ENCODE data around the gene ASPA.

ASPA gene

GRCh38 chr17:3531266-3532101, 55.7 kb downstream of the ASPA start:
- H3K14ac ChIP-seq (ENCODE audit: low read length), result peak overlapping the region; percentile 86
- H3K4me2 ChIP-seq (ENCODE audit: insufficient read depth, low read length, poor library complexity, severe bottlenecking), result no peak overlapping the region
- no peak overlapping the region for H2AFZ ChIP-seq (ENCODE audit: low read length)
- WGBS, 2 donors (ENCODE audit: extremely low coverage in 2 of 2, insufficient read length in 2 of 2, insufficient replicate concordance in 1 of 2), result no CpG with 5 or more reads among the region's 21 CpGs
- H4K8ac ChIP-seq (ENCODE audit: low read depth, low read length), result no peak overlapping the region
- H3K4ac ChIP-seq (ENCODE audit: low read length), result peak overlapping the region; percentile 44
- peak overlapping the region; percentile 83 for H2BK5ac ChIP-seq (ENCODE audit: low read length)
- H2AK5ac ChIP-seq (ENCODE audit: low read depth, low read length), result peak overlapping the region; percentile 98
- peak overlapping the region; percentile 99 for H2BK15ac ChIP-seq (ENCODE audit: low read length)
- peaks cover 1% of the 10 kb centered on the region for H3K79me1 ChIP-seq (ENCODE audit: low read depth, low read length)
- DNase-seq (ENCODE audit: low spot score), result no peak
- no peaks in the 10 kb centered on the region for H3K9me3 ChIP-seq (replicated peaks in 1 of 2; ENCODE audit: control insufficient read depth in 2 of 2, insufficient read depth in 1 of 2, low read depth in 1 of 2, low read length in 2 of 2)
- no peaks in the 10 kb centered on the region for H3K27me3 ChIP-seq (ENCODE audit: control insufficient read depth in 3 of 3, insufficient read depth in 3 of 3, low read depth in 1 of 3, low read length in 3 of 3)
- H3K27ac ChIP-seq (replicated peaks; ENCODE audit: low read length), result peak overlapping the region; percentile 99
- peak overlapping the region; percentile 95 for H3K18ac ChIP-seq (ENCODE audit: low read length)
- no peaks in the 10 kb centered on the region for H3K36me3 ChIP-seq (replicated peaks in 1 of 2; ENCODE audit: control insufficient read depth in 2 of 2, insufficient read depth in 2 of 2, low read length in 2 of 2)
- peak overlapping the region; percentile 97 for H2BK12ac ChIP-seq (ENCODE audit: low read length)
- no peak overlapping the region for H3K23ac ChIP-seq (ENCODE audit: low read depth, low read length, poor library complexity)
- H3K9ac ChIP-seq (ENCODE audit: low read depth, low read length, poor library complexity), result no peak overlapping the region
- H3K4me1 ChIP-seq (ENCODE audit: control insufficient read depth in 2 of 2, insufficient read depth in 1 of 2, low read depth in 1 of 2, low read length in 2 of 2), result peaks cover 25 to 48% of the 10 kb centered on the region in 2 donors
- H2BK120ac ChIP-seq (ENCODE audit: low read depth, low read length), result peak overlapping the region; percentile 96
- no peak overlapping the region for H4K91ac ChIP-seq (ENCODE audit: low read depth, low read length, poor library complexity)
- H3K4me3 ChIP-seq (ENCODE audit: low read length in 2 of 2), result no peak overlapping the region

DNA sequence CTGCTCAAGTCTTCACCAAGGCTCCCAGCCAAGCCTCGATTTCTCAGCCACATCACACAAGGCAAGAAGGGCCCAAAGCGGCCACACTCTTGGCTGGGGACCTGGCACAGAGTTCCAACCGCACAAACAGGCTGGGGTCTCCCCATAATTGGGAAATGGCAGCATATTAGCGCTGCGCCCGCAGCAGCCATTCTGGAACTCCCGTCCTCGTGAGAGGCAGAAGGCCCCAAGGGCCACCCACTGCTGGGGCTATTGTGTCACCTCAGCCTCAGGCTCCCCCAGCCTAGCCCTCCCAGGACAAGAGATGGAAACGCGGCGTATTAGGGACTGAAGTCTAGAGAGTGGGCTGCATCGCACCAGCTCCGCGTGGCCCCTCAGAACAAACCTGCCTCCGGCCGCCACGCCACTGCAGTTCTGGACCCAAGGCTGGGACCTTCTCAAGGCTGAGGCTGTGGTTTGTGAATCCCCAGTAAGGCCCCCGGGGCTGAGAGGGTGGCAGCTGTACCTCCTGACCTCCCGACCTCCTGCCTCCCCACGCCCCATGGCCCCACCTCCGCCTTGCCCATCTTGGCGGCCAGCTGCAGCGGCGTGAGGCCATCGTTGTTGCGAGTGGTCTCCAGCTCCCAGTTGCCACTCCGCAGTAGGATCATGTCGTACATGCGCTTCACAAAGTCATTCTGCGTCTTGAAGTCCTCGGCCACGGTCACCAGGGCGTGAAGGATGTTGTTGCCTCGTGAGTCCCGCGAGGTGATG, 56.5 kb downstream of the ASPA start:
- Histone ChIP-seq H2BK12ac (ENCODE audit: low read length) (peak overlapping the region; percentile 97), H3K4me1 (ENCODE audit: control insufficient read depth in 2 of 2, insufficient read depth in 1 of 2, low read depth in 1 of 2, low read length in 2 of 2) (peaks cover 25 to 48% of the 10 kb centered on the region in 2 donors), H3K79me1 (ENCODE audit: low read depth, low read length) (peaks cover 1% of the 10 kb centered on the region), H3K9ac (ENCODE audit: low read depth, low read length, poor library complexity) (no peak overlapping the region), H4K91ac (ENCODE audit: low read depth, low read length, poor library complexity) (peak overlapping the region; percentile 81), H3K36me3 (replicated peaks in 1 of 2; ENCODE audit: control insufficient read depth in 2 of 2, insufficient read depth in 2 of 2, low read length in 2 of 2) (no peaks in the 10 kb centered on the region), H3K4me2 (ENCODE audit: insufficient read depth, low read length, poor library complexity, severe bottlenecking) (no peak overlapping the region), H3K23ac (ENCODE audit: low read depth, low read length, poor library complexity) (no peak overlapping the region), H2BK120ac (ENCODE audit: low read depth, low read length) (peak overlapping the region; percentile 96), H3K27ac (replicated peaks; ENCODE audit: low read length) (no peak overlapping the region), H3K18ac (ENCODE audit: low read length) (peak overlapping the region; percentile 95), H3K14ac (ENCODE audit: low read length) (peak overlapping the region; percentile 15), H2AK5ac (ENCODE audit: low read depth, low read length) (peak overlapping the region; percentile 98), H4K8ac (ENCODE audit: low read depth, low read length) (no peak overlapping the region), H2AFZ (ENCODE audit: low read length) (peak overlapping the region; percentile 9), H2BK15ac (ENCODE audit: low read length) (peak overlapping the region; percentile 99), H2BK5ac (ENCODE audit: low read length) (peak overlapping the region; percentile 83), H3K9me3 (replicated peaks in 1 of 2; ENCODE audit: control insufficient read depth in 2 of 2, insufficient read depth in 1 of 2, low read depth in 1 of 2, low read length in 2 of 2) (no peaks in the 10 kb centered on the region), H3K27me3 (ENCODE audit: control insufficient read depth in 3 of 3, insufficient read depth in 3 of 3, low read depth in 1 of 3, low read length in 3 of 3) (no peaks in the 10 kb centered on the region), H3K4ac (ENCODE audit: low read length) (peak overlapping the region; percentile 53), H3K4me3 (ENCODE audit: low read length in 2 of 2) (no peak overlapping the region)
- no CpG with 5 or more reads among the region's 36 CpGs for WGBS, 2 donors (ENCODE audit: extremely low coverage in 2 of 2, insufficient read length in 2 of 2, insufficient replicate concordance in 1 of 2)
- no peak for DNase-seq (ENCODE audit: low spot score)

DNA sequence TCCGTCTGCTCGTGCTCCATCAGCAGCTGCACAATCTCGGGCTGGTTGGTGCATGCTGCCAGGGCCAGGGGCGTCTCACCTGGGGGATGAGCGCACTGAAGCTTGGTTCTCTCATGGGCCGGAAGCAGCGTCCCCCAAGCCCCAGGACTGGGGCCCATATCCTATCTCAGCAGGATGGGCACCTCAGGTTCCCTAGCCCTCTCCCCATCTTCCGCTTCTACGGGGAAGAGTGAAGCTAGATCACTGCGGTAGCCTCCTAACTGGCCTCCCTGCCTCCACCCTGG, 57.0 kb downstream of the ASPA start:
- no peak overlapping the region for H3K27ac ChIP-seq (replicated peaks; ENCODE audit: low read length)
- DNase-seq (ENCODE audit: low spot score), result no peak

DNA sequence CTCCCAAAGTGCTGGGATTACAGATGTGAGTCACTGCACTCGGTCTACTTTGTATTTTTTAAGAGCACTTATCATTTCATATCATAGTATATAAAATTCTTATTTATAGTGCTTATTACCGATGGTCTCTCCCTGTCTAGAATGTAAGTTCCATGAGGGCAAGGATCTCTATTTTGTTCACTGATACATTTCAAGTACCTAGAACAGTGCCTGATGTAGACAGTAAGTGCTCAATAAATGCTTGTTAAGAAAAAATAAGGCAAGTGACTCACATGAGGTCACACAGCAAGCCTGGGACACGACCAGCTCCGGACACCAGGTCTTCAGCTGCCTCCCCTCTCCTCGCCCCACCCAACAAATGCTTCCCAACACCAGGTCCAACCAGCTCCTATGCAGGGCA, 58.0 kb downstream of the ASPA start:
- Histone ChIP-seq H2BK5ac (ENCODE audit: low read length) (no peak overlapping the region), H2BK15ac (ENCODE audit: low read length) (no peak overlapping the region), H3K18ac (ENCODE audit: low read length) (peak overlapping the region; percentile 24), H3K23ac (ENCODE audit: low read depth, low read length, poor library complexity) (no peak overlapping the region), H3K14ac (ENCODE audit: low read length) (peak overlapping the region; percentile 11), H3K9me3 (replicated peaks in 1 of 2; ENCODE audit: control insufficient read depth in 2 of 2, insufficient read depth in 1 of 2, low read depth in 1 of 2, low read length in 2 of 2) (no peaks in the 10 kb centered on the region), H4K91ac (ENCODE audit: low read depth, low read length, poor library complexity) (no peak overlapping the region), H2BK120ac (ENCODE audit: low read depth, low read length) (no peak overlapping the region), H3K4me3 (ENCODE audit: low read length in 2 of 2) (no peak overlapping the region), H3K9ac (ENCODE audit: low read depth, low read length, poor library complexity) (no peak overlapping the region), H3K79me1 (ENCODE audit: low read depth, low read length) (no peaks in the 10 kb centered on the region), H4K8ac (ENCODE audit: low read depth, low read length) (no peak overlapping the region), H3K4me1 (ENCODE audit: control insufficient read depth in 2 of 2, insufficient read depth in 1 of 2, low read depth in 1 of 2, low read length in 2 of 2) (peaks cover 15 to 40% of the 10 kb centered on the region in 2 donors), H2BK12ac (ENCODE audit: low read length) (no peak overlapping the region), H3K4me2 (ENCODE audit: insufficient read depth, low read length, poor library complexity, severe bottlenecking) (no peak overlapping the region), H2AK5ac (ENCODE audit: low read depth, low read length) (peak overlapping the region; percentile 28), H3K27ac (replicated peaks; ENCODE audit: low read length) (no peak overlapping the region), H3K36me3 (replicated peaks in 1 of 2; ENCODE audit: control insufficient read depth in 2 of 2, insufficient read depth in 2 of 2, low read length in 2 of 2) (no peaks in the 10 kb centered on the region), H3K4ac (ENCODE audit: low read length) (no peak overlapping the region), H3K27me3 (ENCODE audit: control insufficient read depth in 3 of 3, insufficient read depth in 3 of 3, low read depth in 1 of 3, low read length in 3 of 3) (no peaks in the 10 kb centered on the region), H2AFZ (ENCODE audit: low read length) (no peak overlapping the region)
- no peak for DNase-seq (ENCODE audit: low spot score)
- no CpG with 5 or more reads among the region's 5 CpGs for WGBS, 2 donors (ENCODE audit: extremely low coverage in 2 of 2, insufficient read length in 2 of 2, insufficient replicate concordance in 1 of 2)

More for the DNA sequence above, 57.0 kb downstream of the ASPA start:
- Histone ChIP-seq H3K4me1 (ENCODE audit: control insufficient read depth in 2 of 2, insufficient read depth in 1 of 2, low read depth in 1 of 2, low read length in 2 of 2) (peaks cover 25 to 48% of the 10 kb centered on the region in 2 donors), H3K36me3 (replicated peaks in 1 of 2; ENCODE audit: control insufficient read depth in 2 of 2, insufficient read depth in 2 of 2, low read length in 2 of 2) (no peaks in the 10 kb centered on the region), H3K4me3 (ENCODE audit: low read length in 2 of 2) (no peak overlapping the region), H3K14ac (ENCODE audit: low read length) (peak overlapping the region; percentile 66), H3K9me3 (replicated peaks in 1 of 2; ENCODE audit: control insufficient read depth in 2 of 2, insufficient read depth in 1 of 2, low read depth in 1 of 2, low read length in 2 of 2) (no peaks in the 10 kb centered on the region), H2BK15ac (ENCODE audit: low read length) (peak overlapping the region; percentile 99), H2AK5ac (ENCODE audit: low read depth, low read length) (peak overlapping the region; percentile 98), H3K79me1 (ENCODE audit: low read depth, low read length) (peaks cover 1% of the 10 kb centered on the region), H3K9ac (ENCODE audit: low read depth, low read length, poor library complexity) (no peak overlapping the region), H2BK5ac (ENCODE audit: low read length) (no peak overlapping the region), H2BK120ac (ENCODE audit: low read depth, low read length) (peak overlapping the region; percentile 96), H3K4ac (ENCODE audit: low read length) (peak overlapping the region; percentile 53), H3K4me2 (ENCODE audit: insufficient read depth, low read length, poor library complexity, severe bottlenecking) (no peak overlapping the region), H4K8ac (ENCODE audit: low read depth, low read length) (no peak overlapping the region), H2BK12ac (ENCODE audit: low read length) (peak overlapping the region; percentile 33), H2AFZ (ENCODE audit: low read length) (no peak overlapping the region), H4K91ac (ENCODE audit: low read depth, low read length, poor library complexity) (peak overlapping the region; percentile 81), H3K27me3 (ENCODE audit: control insufficient read depth in 3 of 3, insufficient read depth in 3 of 3, low read depth in 1 of 3, low read length in 3 of 3) (no peaks in the 10 kb centered on the region), H3K23ac (ENCODE audit: low read depth, low read length, poor library complexity) (no peak overlapping the region), H3K18ac (ENCODE audit: low read length) (peak overlapping the region; percentile 95)
- WGBS, 2 donors (ENCODE audit: extremely low coverage in 2 of 2, insufficient read length in 2 of 2, insufficient replicate concordance in 1 of 2), result no CpG with 5 or more reads among the region's 10 CpGs
